RWPE2 (cell line): ENCODE measurements around the gene SIGLEC7.

Source experiments
- ATAC-seq: fragments of 200-7000 bp; cut with Tn5 transposase; 3 replicates; pipeline ENCODE4 v1.9.1; 2021; ENCODE audit warnings: low read depth
- DNase-seq: peaks from one replicate; pipeline ENCODE4 v3.0.0-alpha.2; 2020; ENCODE audit warnings: low spot score
- H3K27ac ChIP-seq: fragments of 450-650 bp; 2 replicates; pipeline ENCODE4 v1.5.1; 2017; ENCODE audit warnings: mild to moderate bottlenecking; ENCODE audit not compliant: poor library complexity, severe bottlenecking
- H3K27me3 ChIP-seq: fragments of 250-450 bp; sonication (Bioruptor Pico); 2 replicates; pipeline ENCODE4 v1.5.1; 2021; ENCODE audit warnings: mild to moderate bottlenecking, moderate library complexity; ENCODE audit not compliant: insufficient read depth, poor library complexity, severe bottlenecking
- H3K36me3 ChIP-seq: fragments of 250-450 bp; sonication (Bioruptor Pico); 2 replicates; pipeline ENCODE4 v1.5.1; 2020; ENCODE audit warnings: low read depth, mild to moderate bottlenecking, moderate library complexity
- H3K4me1 ChIP-seq: fragments of 250-450 bp; sonication (Bioruptor Pico); 2 replicates; pipeline ENCODE4 v1.5.1; 2021; ENCODE audit warnings: mild to moderate bottlenecking, moderate library complexity; ENCODE audit not compliant: insufficient read depth, poor library complexity, severe bottlenecking
- H3K4me3 ChIP-seq: fragments of 250-450 bp; sonication (Bioruptor Pico); 2 replicates; pipeline ENCODE4 v1.5.1; 2021; ENCODE audit warnings: mild to moderate bottlenecking, moderate library complexity; ENCODE audit not compliant: severe bottlenecking
- H3K9me3 ChIP-seq: fragments of 250-450 bp; sonication (Bioruptor Pico); 2 replicates; pipeline ENCODE4 v1.5.1; 2021; ENCODE audit warnings: mild to moderate bottlenecking, moderate library complexity; ENCODE audit not compliant: severe bottlenecking
- TF ChIP-seq, protein P1 (sequence below): fragments of 450-650 bp; IDR thresholded peaks from one replicate; pipeline ENCODE4 v1.5.1; 2017; ENCODE audit warnings: mild to moderate bottlenecking, moderate library complexity; ENCODE audit not compliant: poor library complexity, severe bottlenecking

SIGLEC7 gene

GRCh38 chr19:51161266-51161665 is 19.2 kb downstream of the SIGLEC7 start:
- TF ChIP-seq, protein P1, sequence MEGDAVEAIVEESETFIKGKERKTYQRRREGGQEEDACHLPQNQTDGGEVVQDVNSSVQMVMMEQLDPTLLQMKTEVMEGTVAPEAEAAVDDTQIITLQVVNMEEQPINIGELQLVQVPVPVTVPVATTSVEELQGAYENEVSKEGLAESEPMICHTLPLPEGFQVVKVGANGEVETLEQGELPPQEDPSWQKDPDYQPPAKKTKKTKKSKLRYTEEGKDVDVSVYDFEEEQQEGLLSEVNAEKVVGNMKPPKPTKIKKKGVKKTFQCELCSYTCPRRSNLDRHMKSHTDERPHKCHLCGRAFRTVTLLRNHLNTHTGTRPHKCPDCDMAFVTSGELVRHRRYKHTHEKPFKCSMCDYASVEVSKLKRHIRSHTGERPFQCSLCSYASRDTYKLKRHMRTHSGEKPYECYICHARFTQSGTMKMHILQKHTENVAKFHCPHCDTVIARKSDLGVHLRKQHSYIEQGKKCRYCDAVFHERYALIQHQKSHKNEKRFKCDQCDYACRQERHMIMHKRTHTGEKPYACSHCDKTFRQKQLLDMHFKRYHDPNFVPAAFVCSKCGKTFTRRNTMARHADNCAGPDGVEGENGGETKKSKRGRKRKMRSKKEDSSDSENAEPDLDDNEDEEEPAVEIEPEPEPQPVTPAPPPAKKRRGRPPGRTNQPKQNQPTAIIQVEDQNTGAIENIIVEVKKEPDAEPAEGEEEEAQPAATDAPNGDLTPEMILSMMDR, result no peak
- no peaks in the 10 kb centered on the region for H3K36me3 ChIP-seq
- H3K27ac ChIP-seq, result no peak overlapping the region
- no peaks in the 10 kb centered on the region for H3K27me3 ChIP-seq
- no peaks in the 10 kb centered on the region for H3K4me1 ChIP-seq
- no peak for DNase-seq
- ATAC-seq, result no peak
- H3K9me3 ChIP-seq, result no peaks in the 10 kb centered on the region
- H3K4me3 ChIP-seq, result no peak overlapping the region

GRCh38 chr19:51161867-51162496 is 19.9 kb downstream of the SIGLEC7 start:
- DNase-seq, result no peak
- Histone ChIP-seq H3K36me3 (no peaks in the 10 kb centered on the region), H3K27ac (no peak overlapping the region), H3K9me3 (no peaks in the 10 kb centered on the region), H3K4me3 (no peak overlapping the region), H3K4me1 (no peaks in the 10 kb centered on the region), H3K27me3 (no peaks in the 10 kb centered on the region)
- no peak for ATAC-seq
- TF ChIP-seq, protein P1, result no peak

DNA sequence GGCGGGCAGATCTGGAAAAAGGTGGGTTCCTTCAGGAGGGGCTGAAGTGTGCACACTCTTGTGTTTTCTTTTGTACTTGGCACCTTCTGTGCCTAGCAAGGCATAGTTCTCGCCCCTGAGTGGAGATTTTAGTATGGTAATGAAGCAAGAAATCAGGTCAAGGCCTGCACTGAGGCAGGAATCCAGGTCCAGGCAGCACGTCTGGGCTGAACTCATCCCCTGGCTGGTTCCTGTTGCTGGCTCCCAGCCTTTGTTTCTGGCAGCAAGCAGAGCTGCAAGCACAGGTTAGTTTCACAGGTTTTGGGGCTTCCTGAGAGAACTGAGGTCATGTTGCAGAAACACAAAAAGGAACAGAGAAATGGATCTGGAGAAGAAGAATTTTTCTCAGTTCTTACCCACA is 21.2 kb downstream of the SIGLEC7 start:
- TF ChIP-seq, protein P1, result no peak
- no peak for ATAC-seq
- no peaks in the 10 kb centered on the region for H3K4me1 ChIP-seq
- H3K27ac ChIP-seq, result no peak overlapping the region
- DNase-seq, result no peak
- H3K27me3 ChIP-seq, result no peaks in the 10 kb centered on the region
- H3K36me3 ChIP-seq, result no peaks in the 10 kb centered on the region
- no peak overlapping the region for H3K4me3 ChIP-seq
- no peaks in the 10 kb centered on the region for H3K9me3 ChIP-seq

DNA sequence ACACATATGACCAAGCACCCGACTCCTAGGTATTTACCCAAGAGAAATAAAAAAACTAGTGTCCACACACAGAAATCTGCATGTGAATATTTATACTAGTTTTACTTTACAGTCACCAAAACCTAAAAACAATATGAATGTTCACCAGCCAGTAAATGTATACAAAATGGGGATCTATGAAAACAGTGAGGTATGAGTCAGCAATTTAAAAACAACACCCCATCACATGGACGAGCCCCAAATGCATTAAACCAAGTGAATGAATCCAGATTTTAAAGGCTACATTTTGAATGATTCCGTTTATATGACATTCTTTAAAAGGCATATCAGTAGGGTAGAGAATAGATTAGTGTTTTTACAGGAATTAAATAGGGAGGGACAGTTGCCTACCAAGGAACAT is 22.1 kb downstream of the SIGLEC7 start:
- Histone ChIP-seq H3K27me3 (no peaks in the 10 kb centered on the region), H3K4me1 (no peaks in the 10 kb centered on the region), H3K4me3 (no peak overlapping the region), H3K9me3 (no peaks in the 10 kb centered on the region), H3K36me3 (no peaks in the 10 kb centered on the region), H3K27ac (no peak overlapping the region)
- no peak for ATAC-seq
- no peak for DNase-seq
- TF ChIP-seq, protein P1, result no peak

GRCh38 chr19:51166846-51167490 is 24.9 kb downstream of the SIGLEC7 start:
- Histone ChIP-seq H3K27ac (no peak overlapping the region), H3K4me1 (no peaks in the 10 kb centered on the region), H3K36me3 (no peaks in the 10 kb centered on the region), H3K4me3 (no peak overlapping the region), H3K9me3 (no peaks in the 10 kb centered on the region), H3K27me3 (peaks cover 20% of the 10 kb centered on the region)
- TF ChIP-seq, protein P1, result no peak
- ATAC-seq (no peak), DNase-seq (no peak)
